VCaP (cell line): ENCODE results near the gene SLC6A3.

Source experiments
- H3K27ac ChIP-seq: fragments of 450-650 bp; 2 replicates; pipeline ENCODE4 v1.5.1; 2017
- TF ChIP-seq, protein P1 (sequence below): fragments of 450-650 bp; conservative IDR thresholded peaks from 2 replicates; pipeline ENCODE4 v1.5.1; 2017; ENCODE audit warnings: mild to moderate bottlenecking, moderate library complexity

Gene SLC6A3

DNA sequence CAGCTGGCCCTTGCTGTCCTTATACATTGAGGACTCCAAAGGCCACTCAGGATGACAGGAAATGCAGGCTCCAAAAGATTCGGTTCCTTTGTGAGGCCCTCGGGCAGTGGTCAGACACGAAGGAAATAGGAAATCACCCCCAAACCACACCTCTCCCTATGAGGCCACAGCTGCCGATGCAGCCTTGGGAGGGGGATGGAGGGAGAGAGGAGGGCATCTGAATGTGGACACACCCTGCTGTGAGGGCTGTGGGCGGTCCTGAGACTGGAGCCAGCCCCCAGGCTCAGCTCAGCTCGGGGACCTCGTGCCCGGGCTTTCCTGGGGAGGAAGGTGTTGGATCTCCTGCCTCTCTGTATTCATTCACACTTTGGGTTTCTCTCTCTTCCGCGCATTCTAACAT, 97.7 kb downstream of the SLC6A3 start:
- no peak overlapping the region for H3K27ac ChIP-seq
- TF ChIP-seq, protein P1, sequence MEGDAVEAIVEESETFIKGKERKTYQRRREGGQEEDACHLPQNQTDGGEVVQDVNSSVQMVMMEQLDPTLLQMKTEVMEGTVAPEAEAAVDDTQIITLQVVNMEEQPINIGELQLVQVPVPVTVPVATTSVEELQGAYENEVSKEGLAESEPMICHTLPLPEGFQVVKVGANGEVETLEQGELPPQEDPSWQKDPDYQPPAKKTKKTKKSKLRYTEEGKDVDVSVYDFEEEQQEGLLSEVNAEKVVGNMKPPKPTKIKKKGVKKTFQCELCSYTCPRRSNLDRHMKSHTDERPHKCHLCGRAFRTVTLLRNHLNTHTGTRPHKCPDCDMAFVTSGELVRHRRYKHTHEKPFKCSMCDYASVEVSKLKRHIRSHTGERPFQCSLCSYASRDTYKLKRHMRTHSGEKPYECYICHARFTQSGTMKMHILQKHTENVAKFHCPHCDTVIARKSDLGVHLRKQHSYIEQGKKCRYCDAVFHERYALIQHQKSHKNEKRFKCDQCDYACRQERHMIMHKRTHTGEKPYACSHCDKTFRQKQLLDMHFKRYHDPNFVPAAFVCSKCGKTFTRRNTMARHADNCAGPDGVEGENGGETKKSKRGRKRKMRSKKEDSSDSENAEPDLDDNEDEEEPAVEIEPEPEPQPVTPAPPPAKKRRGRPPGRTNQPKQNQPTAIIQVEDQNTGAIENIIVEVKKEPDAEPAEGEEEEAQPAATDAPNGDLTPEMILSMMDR = no peak

DNA sequence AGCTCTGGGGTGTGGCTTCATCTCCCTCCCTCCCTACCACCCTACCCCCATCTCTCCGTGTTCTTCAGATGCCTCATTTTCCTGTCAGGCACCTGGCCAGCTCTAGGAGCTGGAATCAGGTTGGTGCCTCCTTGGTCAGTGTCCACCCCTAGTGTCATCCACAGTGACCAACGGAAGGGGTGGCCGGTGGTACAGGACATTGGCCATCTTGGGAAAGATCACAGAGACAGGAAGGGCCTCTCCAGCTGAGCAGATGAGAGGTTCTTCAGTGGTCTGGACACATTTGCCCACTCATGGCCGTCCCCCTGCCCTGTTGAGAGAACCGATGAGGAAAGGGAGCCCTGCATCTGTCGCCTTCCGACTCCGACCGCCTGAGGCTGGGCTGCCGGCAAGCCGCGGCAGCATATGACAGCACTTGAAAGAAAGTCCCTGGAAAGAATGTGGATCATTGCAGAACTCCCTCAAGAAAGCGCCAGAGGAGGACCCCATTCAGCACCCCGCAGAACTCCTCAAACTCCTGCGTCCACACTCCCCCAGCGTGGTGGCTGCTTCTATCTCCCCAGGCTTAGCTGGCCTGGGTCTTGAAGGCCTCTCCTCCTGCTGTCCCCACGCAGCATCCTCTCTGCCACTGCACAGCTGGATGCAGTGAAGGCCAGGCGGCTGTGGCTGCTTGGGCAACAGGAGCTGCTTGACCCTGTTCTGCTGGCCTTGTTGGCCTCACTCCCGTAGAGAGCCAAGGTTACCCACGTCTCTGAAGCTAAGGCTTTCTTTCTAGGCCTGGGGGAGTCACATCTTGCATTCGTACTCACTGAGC, 98.4 kb downstream of the SLC6A3 start:
- TF ChIP-seq, protein P1 = no peak
- no peak overlapping the region for H3K27ac ChIP-seq

DNA sequence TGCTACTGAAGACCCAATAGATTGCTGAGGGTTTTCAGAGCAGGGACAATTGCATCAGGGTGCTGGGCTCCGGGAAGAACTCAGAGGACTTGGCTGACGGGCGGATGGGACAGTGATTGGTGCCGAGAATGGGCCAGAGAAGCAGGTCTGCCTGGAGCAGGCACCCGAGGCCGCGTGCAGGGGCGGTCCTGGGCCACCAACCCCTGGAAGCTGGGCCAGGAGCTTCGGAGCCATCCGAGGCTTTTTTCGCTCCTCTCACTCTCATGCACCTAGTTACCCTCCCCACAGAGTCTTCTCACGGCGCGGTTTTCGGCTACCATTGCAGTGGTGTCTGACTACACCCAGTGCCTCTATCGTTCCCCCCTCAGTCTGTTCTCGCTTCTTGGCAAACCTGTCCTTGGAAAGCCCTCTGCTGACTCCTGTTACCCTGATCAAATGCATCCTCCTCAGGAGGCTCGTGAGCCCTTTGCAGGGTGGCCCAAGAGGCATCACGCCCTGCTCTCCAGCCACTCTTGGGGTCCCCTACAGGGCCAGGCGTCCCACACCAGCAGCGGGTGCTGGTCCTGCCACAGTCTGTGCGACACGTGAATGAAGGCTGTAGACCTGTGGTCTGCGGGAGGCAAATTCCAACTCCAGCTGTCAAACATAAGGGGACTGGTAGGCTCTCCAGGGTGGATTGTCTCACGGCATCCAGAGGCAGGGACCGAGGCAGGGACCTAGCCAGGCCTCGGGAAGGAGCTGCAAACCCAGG, 99.2 kb downstream of the SLC6A3 start:
- TF ChIP-seq, protein P1 = no peak
- peak overlapping the region; percentile 79; the same call in 1 of the 2 replicates for H3K27ac ChIP-seq

DNA sequence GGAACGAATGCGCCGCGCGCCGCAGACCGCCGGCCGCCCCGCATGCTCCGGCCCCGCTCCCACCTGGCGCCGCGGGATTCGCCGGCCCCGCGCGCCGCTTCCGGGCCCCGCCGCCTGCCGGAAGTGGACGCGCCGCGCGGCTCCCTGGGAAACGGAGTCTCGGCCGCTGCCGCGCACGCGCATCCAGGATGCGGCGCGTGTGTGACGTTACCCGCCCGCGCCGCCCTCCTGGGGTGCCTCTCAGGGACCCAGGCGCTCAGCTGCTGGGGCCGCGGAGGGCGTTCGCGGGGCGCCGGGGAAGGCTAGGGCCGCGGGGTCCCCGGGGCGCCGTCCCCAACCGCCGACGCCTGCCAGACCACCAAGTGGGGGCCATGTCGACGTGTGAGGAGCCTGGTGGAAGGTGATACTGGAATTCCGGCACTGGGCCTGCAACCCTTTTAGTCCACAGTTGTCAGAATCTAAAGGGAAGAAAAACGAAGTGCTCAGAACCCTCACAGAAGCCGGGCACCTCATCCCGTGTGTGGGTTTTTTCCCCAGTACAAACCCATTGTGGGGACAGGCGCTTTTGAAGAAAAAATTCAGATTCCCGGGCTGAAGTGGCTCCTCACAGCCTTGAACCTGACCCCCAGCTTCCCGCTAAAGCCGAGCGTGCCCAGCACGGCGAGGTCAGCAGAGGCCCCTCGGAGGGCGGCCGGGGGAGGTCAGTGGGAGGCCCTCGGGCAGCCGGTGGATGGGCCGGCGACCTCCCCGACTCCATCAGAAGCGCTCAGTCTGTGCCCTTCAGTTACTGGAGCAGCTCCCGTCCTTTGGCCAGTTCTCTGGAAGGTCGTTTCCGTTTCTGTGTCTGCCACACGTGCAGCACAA, 100.0 kb downstream of the SLC6A3 start, which contains the start of gene CLPTM1L:
TSS of gene CLPTM1L (minus strand) at position 125 of the 864 bp plus-strand sequence. CDS start 258 bp downstream, outside the sequence.
- TF ChIP-seq, protein P1 = no peak
- H3K27ac ChIP-seq = peak within 1 kb of the TSS; percentile 79

DNA sequence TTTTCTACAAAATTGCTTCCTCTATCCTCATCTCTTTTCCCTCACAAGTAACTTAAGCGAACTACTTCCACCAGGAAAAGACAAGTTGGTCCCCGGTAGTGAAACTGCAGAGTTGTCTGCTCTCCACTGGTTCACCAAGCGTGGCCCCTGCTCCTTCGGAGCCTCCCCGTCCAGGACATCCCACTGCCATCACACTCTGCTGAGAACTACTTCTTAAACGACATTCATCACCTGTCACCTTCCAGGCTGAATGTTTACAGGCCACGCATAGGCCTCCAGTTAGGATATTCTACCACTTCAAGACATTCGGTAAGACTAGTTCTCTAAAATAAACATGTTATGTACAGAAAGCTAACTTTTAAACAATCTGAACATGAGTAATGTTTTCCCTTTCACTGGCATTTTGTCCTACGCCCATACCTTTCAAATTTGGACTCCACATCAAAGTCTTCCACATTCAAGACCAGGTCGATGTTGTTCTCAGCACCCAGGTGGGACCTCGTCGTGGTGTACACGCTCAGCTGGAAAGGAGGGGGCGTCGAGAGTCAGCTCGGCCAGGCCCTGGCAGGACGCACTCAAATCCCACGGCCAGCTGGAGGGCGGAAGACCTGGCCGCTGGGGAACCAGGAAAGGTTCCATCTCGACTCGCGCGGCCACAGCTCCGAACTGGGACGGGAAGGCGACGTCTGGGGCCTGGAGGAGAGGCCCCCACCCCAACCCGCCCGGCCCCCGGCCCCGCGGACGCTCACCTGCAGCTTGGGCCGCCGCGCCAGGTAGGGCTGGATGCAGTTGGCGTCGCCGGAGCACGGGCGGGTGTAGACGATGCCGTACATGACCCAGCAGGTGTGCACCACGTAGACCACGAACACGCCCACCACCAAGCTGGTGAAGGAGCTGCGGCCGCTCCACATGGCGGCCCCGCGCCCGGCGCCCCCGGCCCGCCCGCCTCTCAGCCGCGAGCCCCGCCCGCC, 101.0 kb downstream of the SLC6A3 start:
- TF ChIP-seq, protein P1 = no peak
- peak overlapping the region; percentile 79 for H3K27ac ChIP-seq

DNA sequence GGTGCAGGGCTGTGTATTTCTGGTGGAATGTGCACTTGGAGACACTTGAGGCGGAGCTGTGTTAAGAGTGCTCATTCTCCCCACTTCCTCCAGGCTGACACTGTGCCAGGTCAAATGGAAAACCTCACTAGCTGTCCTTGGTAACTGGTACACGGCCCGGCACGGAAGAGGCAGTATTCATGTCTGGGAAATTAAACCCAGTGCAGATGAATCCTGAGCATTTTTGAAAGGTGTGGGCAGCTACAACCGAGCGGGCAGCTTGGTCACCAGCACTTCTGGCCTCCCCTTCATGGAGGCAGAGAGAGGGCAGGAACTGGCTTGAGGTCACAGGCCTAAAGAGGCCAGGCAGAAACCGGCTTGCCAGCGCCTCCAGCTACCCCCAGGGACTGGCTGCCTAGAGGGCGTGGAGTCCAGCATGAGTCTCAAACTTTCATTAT, 101.9 kb downstream of the SLC6A3 start:
- H3K27ac ChIP-seq = peak overlapping the region; percentile 79; the same call in 1 of the 2 replicates
- TF ChIP-seq, protein P1 = no peak
